Embryonic facial prominence (tissue), 1 donor: ENCODE results near the gene HOXB2.

Experiments used
- DNase-seq: peaks from one replicate; pipeline ENCODE4 v3.0.0-alpha.2; 2016; ENCODE audit errors: extremely low spot score

The HOXB2 gene

DNA sequence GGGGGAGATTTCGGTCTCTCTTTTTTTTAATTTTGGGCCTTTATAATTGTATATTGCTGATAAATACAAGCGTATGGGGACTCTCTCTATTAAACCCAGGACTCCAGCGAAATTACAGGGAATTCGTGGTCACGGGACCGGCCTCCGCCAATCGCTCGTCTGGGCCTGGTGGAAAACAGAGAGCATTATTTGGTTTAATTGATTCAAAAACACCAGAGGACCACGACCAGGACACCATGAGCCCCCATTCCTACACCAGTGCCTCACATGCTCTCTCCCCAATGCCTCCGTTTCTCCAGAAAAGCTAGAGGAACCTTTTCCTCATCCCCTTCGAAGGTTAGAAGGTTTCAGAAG is at the start of gene HOXB2:
Gene HOXB2, minus strand, starts transcription at position 88 of the 354 bp plus-strand sequence. CDS start 198 bp downstream, outside the sequence.
- DNase-seq = no peak

DNA sequence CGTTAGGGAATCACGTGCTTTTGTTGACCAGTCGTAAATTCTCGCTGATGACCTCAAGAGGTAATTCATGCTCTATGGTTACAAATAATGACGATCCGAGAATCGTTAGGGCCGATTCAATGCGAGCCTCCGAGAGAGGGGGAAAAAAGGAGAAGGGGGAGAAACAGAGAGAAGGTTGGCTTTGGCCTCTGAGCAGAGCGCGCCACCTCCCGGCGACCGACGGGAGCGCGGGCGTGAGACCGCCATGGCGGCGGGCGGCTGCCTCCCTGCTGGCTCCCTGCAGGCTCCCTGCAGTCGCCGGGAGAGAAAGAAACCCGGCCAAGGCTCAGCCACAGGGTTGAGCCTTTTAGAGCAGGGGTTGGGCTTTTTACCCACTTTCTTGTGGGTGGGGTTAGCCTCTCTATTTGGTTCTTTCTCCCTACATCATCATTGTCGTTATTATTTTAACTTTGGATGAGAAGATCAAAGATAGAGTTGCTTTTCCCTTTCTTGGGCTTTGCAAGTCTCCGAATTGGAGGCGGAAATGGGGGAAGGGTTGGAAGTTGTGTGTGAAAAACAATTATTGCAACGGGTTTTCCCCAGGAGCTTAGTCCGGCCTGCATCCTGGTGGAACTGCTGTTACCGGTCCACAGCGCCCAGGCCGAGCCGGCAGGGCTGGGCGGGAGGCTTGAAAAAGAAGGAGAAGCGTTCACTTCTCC is 49.1 kb upstream of the HOXB2 start:
- no peak for DNase-seq

DNA sequence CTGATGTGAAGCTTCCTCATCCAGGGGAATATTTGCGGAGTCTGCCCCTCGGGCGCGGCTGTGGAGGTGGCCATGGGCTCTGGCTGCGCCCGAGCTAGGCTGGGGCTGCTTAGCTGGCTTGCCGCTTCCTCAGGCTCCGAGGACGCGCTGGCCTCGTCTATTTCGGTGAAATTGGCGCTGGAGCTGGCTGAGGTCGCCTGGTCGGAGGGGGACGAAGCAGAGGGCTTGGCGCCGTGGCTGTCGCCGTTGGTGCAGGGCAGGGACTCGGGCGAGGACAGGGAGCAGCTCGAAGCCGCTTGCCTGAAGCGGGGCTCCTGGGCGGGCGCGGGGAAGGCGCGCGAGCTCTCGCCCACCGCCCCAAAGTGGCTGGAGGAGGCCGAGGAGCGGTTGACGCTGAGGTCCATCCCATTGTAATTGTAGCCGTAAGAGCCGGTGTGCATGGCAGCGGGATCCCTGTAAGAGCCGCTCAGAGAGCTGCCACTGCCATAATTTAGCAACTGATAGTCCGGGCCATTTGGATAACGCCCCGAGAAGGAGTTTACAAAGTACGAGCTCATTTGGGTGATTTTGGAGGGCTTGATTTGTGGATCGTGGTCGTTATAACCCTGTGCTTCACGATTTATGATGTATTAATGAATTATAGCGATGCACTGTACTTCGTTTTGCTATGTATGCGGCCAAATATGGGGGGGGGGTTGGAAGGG is 48.4 kb upstream of the HOXB2 start, which contains the start of gene HOXB5:
Gene HOXB5, minus strand, starts transcription at position 654 of the 704 bp plus-strand sequence. Its CDS starts 97 bp downstream, at position 557.
- DNase-seq = no peak

DNA sequence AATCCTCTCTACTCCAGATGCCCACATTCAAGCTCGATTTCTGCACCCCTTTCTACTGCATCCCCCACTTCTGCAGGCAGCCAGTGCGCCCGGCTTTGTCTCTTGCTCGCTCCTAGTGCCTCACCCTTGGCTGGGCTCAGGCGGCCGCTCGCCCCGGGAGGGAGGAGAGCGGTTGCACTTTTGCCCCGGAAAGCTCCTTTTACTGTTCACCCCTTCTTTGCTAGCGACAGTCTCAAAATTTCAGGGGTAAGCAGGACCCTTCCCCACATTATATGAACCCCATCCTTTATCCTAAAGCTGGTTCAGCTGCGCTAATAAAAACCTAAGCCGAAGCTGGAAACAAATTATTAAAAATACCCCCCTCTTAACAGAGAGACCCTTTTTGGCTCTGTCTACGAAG is 47.7 kb upstream of the HOXB2 start:
- no peak for DNase-seq

DNA sequence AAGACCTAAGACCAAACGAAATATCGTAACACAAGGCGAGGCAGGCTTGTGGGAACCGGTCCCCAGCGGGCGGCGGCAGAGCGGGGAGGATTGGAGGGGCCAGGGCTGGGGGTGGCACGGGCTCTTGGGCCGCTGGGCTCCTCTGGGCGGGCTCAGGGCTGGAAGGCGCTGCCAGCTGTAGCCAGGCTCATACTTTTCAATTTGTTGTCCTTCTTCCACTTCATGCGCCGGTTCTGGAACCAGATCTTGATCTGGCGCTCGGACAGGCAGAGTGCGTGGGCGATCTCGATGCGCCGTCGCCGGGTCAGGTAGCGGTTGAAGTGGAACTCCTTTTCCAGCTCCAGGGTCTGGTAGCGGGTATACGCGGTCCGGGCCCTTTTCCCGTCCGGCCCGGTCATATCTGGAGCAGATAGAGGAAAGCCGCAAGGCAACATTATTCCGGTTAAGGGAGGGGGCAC is 47.2 kb upstream of the HOXB2 start:
- DNase-seq = no peak

DNA sequence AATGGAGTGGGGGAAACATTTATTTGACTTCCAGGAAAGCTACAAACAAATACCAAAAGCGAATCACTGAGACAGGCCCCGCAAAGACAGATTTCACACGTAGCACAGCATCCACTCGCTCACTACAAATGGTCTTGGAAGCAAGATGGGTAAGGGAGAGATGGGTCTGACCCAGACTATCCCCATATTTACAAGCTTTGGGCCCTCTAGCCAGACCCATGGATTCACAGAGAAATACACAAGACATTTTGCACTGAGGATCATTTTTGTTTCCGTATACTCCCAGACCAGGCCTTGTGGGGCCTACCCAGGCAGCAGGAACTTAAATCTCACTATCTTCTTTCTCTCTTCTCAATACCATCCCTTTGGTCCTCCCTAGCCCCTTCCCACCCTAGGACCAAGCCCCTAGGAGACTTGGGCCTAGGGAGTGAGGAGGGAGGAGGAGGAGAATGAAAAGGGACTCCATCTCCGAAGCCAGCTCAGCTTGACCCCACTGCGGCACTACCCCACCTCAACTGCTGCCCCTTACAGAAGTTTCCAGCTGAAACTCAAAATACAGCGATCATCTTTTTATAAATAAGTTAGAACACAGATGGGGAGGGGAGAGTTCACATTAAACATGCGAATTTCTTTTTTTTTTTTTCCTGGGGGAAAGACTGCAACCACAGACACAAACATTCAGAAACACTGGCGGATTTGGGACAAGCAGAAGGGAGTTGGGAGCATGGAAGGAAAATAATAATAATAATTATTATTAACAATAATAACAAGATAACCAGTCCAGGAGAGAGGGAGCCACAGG is 46.5 kb upstream of the HOXB2 start:
- DNase-seq = no peak

DNA sequence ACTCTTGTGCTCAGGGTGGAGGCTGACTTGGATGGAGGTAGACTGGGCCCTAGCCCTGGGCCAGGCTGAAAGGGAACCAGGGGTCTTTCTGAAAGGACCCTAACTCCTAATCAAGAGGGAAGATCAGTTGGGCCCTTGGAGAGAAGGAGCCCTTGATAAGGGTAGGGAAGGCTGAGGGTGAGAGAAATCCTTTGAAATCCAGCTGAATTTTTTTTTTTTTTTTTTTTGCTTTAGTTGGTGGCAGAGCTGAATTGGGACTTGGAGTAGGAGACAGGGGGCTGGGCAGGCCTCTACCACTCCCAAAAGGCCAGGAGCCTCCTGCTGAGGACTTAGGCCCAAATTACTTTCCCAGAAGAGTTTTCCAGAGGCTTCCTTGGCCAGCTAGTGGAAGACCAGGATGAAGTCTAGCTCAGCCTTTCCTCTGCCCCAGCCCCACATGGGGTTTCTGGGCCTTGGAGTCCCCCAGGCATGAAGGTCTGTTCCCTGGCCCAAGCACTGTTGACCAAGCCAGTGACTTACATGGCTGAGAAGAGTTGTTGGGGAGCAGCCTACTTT is 45.8 kb upstream of the HOXB2 start:
- no peak for DNase-seq

DNA sequence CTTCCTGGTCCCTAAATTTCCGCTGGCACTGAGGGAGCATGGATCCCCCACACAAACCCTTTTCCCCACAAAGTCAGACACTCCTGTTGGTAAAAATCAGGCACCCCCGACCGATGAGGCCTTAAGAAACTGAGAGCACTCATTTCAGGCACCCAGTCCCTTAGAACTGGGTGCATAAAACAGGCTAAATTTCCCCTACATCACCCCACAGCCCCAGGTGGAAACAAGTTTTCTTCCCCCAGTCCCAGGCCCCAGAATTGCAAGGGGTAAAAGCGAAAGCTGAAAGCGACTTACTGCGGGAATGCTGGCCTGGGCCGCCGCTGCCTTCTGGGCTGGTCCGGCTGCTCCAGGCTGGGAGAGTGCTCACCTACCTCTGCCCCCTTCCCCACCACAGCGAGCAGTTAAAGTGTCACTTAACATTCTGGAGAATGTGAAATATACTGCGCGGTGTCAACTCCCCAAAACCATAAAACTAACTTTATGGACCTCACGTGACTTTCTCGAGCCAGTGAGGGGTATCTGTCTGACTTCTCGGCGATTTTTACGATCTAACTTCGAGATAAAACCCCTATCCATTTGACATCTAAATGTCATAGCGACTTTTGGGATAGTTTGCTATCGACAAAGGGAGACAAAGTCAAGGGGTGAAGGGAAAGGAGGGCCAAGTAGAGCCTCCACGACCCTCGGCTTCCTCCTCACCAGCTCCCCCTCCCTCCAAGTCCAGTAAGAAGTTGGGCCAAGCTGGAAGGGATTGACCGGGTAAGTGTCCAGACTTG is 45.1 kb upstream of the HOXB2 start, which contains the start of gene HOXB3:
Gene HOXB3, minus strand, starts transcription at position 411 of the 776 bp plus-strand sequence. CDS start 37,767 bp downstream, outside the sequence.
- no peak for DNase-seq

DNA sequence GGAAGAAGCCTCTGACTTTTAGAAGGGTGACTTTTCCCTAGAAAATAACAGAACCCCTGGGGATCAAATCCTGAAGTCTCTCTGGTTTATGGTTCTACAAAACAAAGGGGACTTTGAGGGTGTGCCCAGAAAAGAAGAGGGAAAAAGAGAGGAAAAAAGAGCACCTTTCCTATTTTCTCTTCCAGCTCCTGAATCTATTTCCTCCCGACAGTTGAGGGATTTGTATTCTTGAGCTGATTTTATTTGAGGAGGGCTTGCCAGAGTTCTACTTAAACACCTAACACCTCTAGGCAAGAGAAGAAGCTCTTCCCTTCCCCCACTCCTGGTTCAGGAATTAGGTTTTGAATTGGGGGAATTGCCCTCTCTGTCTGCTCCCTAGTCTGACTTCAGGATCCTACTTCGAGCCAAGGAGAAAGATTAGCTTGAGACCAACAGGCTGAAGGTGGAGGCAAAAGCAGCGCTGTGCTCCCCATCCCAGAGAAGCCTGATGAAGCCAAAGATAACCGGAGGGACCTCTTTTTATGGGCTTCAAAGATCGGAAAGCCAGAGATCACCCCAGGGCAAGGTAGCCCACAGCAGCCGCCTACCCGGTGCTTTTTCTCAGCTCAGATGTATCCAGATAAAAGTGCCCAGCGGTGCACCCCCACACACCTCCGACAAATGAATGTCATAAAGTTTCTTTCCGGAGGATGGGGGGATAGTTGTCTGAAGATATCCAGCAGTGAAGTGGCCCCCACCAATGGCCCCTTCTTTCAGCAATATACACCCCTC is 44.3 kb upstream of the HOXB2 start:
- DNase-seq = no peak

DNA sequence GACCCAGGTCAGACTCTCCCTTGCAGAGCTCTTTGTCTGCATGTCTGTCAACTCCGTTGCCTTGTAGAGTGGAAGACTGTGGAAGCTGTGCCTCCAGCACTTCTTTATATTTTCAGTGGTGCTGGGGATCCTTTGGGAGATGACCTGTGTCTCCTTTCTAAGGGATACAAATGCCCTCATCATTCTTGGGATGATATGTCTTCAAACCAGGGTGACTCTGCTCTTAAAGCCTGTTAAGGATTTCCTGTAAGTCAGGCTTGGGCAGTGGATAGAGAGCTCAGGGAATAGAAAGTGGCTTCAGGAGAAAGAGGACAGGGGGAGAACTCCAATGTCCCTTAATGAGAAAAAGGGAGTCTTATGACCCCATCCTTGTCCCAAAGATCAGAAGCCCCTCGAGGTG is 43.6 kb upstream of the HOXB2 start:
- DNase-seq = no peak

DNA sequence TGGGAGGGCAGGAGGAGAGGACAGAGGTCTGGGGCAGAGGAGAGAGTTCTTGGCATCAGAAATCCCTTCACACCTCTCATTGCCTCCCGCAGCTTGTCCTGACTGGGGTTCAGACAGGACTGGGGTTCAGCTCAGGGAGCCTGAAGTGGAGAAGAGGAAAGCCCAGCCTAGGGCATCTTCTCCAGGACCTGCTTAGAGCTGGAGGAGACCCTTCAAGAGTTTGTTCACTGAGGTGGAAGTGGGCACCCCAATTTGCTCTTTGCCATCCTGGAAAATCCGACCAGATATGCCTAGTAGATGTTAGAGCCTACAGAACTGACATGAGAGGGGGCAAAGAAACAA is 43.1 kb upstream of the HOXB2 start:
- DNase-seq = no peak

DNA sequence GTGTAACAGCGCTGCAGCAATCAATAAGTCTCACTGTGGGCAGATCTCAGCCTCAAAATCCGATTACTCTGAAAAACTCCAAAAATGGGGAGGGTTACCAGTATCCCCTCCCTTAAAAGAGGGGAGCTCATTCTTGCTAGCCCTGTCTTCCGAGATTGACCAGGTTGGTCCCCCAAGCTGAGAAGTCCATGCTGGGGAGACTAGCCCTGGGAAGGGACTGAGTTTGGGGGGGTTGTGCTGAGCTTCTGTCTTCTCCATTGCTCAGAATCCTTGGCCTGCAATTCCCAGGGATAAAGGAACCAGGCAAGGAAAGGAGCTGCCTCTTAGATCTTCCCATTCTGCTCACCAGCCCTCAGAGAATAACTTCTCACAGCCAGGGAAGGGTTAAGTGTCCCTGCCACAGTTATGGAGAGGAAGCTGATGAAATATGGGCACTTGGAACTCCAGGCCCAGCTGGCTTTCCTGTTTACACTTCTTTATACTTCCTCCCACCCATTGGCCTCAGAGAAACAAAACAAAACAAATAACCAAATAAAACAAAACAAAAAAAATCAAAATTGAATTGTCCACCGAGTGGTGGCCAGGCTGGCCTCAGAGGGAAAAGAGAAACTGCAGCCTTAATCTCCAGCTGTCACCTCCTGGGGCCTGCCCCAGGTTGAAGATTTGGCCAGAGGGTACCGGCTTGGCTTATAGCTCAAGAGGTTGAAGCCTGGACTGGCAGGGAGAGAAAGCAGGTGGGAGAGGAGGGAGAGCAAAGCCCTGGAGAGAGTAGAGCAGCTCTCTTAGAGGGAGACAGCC is 42.6 kb upstream of the HOXB2 start:
- DNase-seq = no peak

DNA sequence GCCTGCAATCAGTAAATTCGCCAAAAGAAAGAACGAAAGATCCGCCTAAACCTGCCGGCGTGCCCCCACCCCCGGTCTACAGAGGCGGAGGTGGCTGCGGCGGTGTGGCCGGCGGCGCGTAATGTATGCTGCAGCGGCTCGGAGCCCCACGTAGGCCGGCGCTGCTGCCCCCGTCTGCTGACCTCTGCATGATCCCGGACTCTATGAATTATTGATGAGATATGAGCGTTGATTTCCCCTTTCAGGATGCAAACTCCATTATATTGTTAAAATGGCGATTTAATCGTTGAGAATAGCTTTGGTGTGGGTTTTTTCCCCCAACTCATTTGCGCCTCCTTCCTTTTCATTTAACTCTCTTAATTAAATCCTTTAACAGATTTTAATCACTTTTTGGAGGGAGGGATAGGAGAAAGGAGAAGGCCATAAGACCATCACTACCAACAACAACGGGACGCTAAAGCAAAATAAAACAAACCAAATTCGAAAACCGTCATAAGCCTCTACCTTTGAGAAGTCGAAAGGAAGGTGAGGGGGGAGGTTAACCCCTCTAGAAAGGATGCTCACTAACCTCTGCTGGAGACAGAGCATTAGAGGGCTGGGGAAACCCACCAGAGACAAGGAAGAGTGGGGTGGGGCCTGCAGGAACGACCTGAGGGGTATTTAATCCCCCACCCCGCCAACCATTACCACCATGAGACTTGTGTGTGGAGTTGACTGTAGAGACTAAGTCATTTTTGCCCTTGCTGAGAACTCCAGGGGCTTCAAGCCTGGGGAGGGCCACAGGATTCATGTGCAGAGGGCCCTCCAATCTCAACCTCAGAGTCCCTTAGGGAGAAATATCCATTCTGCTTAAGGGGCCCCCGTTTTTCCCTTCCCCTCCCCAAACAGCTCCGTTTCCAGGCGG is 41.7 kb upstream of the HOXB2 start:
- DNase-seq = no peak

DNA sequence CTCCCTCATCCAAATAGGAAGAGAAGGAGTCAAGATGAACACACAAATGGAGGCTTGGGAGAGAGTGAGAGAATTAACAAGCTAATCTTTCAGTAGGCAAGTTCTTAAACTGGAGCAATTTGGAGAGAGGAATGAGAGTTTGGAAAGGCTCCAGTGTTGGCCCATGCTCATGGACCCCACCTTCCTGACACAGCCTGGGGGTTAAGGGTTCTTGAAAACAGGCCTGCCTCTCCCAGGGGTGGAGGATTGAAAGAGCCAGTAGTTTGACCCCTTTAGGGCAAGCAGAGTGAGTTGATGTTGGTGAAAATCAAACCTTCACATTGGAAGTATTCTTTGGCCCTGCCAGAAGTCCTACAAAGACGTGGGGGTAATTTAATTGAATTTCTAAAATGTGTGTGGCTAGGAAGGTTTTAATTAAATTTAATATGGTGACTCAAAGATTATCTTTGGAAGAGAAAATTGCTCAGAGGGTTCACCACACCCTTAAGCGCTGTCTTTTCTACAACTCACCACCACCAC is 39.4 kb upstream of the HOXB2 start:
- no peak for DNase-seq

DNA sequence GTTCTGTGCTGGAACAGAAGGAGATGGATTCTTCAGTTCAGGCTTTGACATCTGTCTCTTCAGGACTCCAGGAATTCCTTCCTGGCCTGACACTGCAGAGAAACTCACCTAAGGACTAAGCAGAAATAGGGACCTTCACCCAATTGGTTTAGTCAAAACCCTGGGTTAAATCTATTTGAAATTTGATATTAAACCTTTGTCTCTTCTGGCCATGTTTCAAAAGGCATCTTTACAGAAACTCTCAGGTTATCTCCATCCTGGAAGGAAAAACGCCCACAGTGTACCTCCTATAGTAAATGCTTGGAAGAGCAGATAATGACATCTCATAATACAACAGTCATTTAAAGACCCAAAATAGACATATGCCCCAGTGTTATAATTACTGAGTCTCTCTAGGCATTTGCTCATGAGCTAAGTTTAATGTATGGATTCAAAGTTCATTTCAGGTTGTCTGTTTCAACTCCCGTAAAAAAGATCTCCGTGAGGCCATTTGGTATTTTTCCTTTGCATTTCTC is 38.9 kb upstream of the HOXB2 start:
- DNase-seq = no peak

DNA sequence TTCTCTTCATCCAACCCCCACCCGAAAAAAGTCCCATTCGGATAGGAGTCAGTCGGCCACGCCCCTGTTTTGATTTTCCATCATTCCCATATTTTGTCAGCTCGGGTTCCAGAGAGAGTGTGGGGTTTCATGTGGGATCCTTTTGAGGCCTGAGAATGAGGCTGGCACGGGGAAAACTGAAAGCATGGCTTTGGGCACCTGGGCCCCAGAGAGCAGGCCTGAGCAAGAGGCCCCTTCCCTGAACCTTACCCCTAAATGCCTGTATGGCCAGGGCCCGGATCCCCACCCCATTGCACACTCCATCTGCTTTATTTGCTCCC is 37.8 kb upstream of the HOXB2 start:
- no peak for DNase-seq

DNA sequence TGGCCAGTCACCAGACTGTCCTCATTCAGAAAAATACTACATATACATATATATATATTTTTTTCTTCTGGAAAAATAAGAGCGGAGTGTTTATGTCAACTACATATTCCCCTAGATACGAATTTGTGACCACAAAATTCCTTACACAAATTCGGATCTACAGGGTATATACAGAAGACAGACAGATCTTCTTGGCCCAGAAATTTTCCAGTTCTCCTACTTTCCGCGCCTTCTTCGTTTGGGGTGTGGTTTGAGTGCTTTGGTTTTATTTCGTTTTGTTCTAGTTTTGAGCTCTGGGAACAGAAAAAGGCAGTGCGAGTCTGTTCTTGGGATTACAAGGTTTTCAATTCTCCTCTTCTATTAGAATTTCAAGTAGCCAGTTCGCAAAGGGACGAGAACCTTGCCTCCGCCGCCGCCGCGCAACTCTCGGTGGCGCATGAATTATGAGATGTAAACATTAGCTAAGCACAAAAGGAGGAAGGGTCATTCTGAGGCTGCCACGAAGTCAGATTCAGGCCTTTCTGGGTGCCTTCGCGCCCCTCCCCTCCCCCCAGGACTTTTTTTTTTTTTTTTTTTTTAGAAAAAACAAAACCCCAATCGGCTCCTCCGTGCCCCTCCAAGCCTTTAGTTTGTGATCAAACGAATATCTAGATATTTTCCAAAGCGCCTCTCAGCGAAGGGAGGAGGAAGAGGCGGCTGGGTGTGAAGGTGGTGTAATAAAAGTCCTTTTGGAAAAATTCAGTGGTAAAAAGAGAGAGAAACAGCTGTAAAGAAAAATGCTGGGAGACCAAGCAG is 35.0 kb upstream of the HOXB2 start:
- no peak for DNase-seq

DNA sequence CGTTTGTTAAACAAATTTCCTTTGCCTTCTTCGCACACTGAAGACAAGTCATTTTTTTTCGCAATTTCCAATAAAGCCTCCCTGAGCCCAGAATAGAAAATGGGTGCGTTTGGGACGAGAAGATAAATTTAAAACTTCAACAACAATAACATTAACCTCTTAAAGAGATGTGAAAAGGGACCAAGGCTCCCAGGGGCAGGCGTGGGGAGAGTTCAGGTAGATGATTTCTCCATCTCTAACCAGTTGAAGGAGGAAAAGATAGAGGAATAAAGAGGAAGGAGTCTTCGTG is 34.5 kb upstream of the HOXB2 start:
- no peak for DNase-seq
